ENCODE measurements around the gene ELAVL4. TPM values are rescaled to one million over a fixed set of nuclear protein-coding genes. Genes with fewer than 3 reads are reported as not detected.

ELAVL4 gene
- total RNA-seq, 4 donors from 2014 or later = 0.18 TPM; not detected in 3

- no peaks in the 10 kb centered on the region for H3K27me3 ChIP-seq
- H3K27ac ChIP-seq = no peak overlapping the region
- no peak for TF ChIP-seq POLR2AphosphoS5 (IDR thresholded peaks at IDR 0.05)
- no peak for TF ChIP-seq CTCF (IDR thresholded peaks at IDR 0.05)
- no peak for TF ChIP-seq POLR2A (IDR thresholded peaks at IDR 0.05)
- no peak for TF ChIP-seq EP300 (IDR thresholded peaks at IDR 0.05)
- 60% methylated on average over 3 of the region's 3 CpGs for WGBS
- no peaks in the 10 kb centered on the region for H3K36me3 ChIP-seq
- H3K4me1 ChIP-seq = no peaks in the 10 kb centered on the region
- DNase-seq (ENCODE audit: low spot score in 2 of 2) = no peak
- H3K4me3 ChIP-seq = no peak overlapping the region
- no peaks in the 10 kb centered on the region for H3K9me3 ChIP-seq
Measured at GRCh38 chr1:50152236-50152635, 43.5 kb downstream of the ELAVL4 start.

- WGBS = 77% methylated on average over 3 of the region's 3 CpGs
- H3K4me1 ChIP-seq = no peaks in the 10 kb centered on the region
Measured at GRCh38 chr1:50155541-50155940, 46.8 kb downstream of the ELAVL4 start.

GRCh38 chr1:50156241-50157010 lies 47.7 kb downstream of the ELAVL4 start:
- no peak overlapping the region for H3K27ac ChIP-seq
- peaks cover 5% of the 10 kb centered on the region for H3K27me3 ChIP-seq
- WGBS = 89% methylated on average over 7 of the region's 7 CpGs
- no peaks in the 10 kb centered on the region for H3K9me3 ChIP-seq
- H3K36me3 ChIP-seq = no peaks in the 10 kb centered on the region
- no peak overlapping the region for H3K4me3 ChIP-seq
- TF ChIP-seq EP300 (IDR thresholded peaks at IDR 0.05) (no peak), POLR2A (IDR thresholded peaks at IDR 0.05) (no peak), CTCF (IDR thresholded peaks at IDR 0.05) (no peak), POLR2AphosphoS5 (IDR thresholded peaks at IDR 0.05) (no peak)
- no peak for DNase-seq (ENCODE audit: low spot score in 2 of 2)
- no peaks in the 10 kb centered on the region for H3K4me1 ChIP-seq

More at GRCh38 chr1:50155541-50155940, 46.8 kb downstream of the ELAVL4 start:
- Histone ChIP-seq H3K27ac (no peak overlapping the region), H3K36me3 (no peaks in the 10 kb centered on the region), H3K27me3 (peaks cover 5% of the 10 kb centered on the region), H3K4me3 (no peak overlapping the region), H3K9me3 (no peaks in the 10 kb centered on the region)
- no peak for DNase-seq (ENCODE audit: low spot score in 2 of 2)
- TF ChIP-seq POLR2A (IDR thresholded peaks at IDR 0.05) (no peak), CTCF (IDR thresholded peaks at IDR 0.05) (no peak), POLR2AphosphoS5 (IDR thresholded peaks at IDR 0.05) (no peak), EP300 (IDR thresholded peaks at IDR 0.05) (no peak)

GRCh38 chr1:50157306-50157941 lies 48.7 kb downstream of the ELAVL4 start:
- no peak overlapping the region for H3K4me3 ChIP-seq
- WGBS = 81% methylated on average over 3 of the region's 3 CpGs
- H3K27me3 ChIP-seq = peaks cover 5% of the 10 kb centered on the region
- H3K36me3 ChIP-seq = no peaks in the 10 kb centered on the region
- no peak for DNase-seq (ENCODE audit: low spot score in 2 of 2)
- TF ChIP-seq POLR2AphosphoS5 (IDR thresholded peaks at IDR 0.05) (no peak), POLR2A (IDR thresholded peaks at IDR 0.05) (no peak), EP300 (IDR thresholded peaks at IDR 0.05) (no peak), CTCF (IDR thresholded peaks at IDR 0.05) (no peak)
- no peaks in the 10 kb centered on the region for H3K4me1 ChIP-seq
- no peaks in the 10 kb centered on the region for H3K9me3 ChIP-seq
- no peak overlapping the region for H3K27ac ChIP-seq

- Histone ChIP-seq H3K27ac (no peak overlapping the region), H3K4me1 (no peaks in the 10 kb centered on the region), H3K36me3 (no peaks in the 10 kb centered on the region), H3K4me3 (no peak overlapping the region), H3K27me3 (peaks cover 5% of the 10 kb centered on the region), H3K9me3 (no peaks in the 10 kb centered on the region)
- DNase-seq (ENCODE audit: low spot score in 2 of 2) = no peak
- TF ChIP-seq CTCF (IDR thresholded peaks at IDR 0.05) (no peak), POLR2AphosphoS5 (IDR thresholded peaks at IDR 0.05) (no peak), POLR2A (IDR thresholded peaks at IDR 0.05) (no peak), EP300 (IDR thresholded peaks at IDR 0.05) (no peak)
- WGBS = 86% methylated on average over 1 of the region's 1 CpG
Measured at GRCh38 chr1:50158421-50158820, 49.7 kb downstream of the ELAVL4 start.
